Measurements from ENCODE around the gene CDK14. TPM values are rescaled to one million over a fixed set of nuclear protein-coding genes. Genes with fewer than 3 reads are reported as not detected.
A peak's percentile ranks its signal among the peaks of the same experiment; 100 is the strongest.

The CDK14 gene
- total and polyA plus RNA-seq, 2 of the 8 experiments (the other 6 are each of a cell fraction or from before 2014, with no cell fraction given) = 5.5 to 47.3 TPM

GRCh38 chr7:90642978-90643377 lies 46.9 kb downstream of the CDK14 start:
- H3K4me1 ChIP-seq (replicated peaks in 1 of 4; ENCODE audit: control insufficient read depth in 3 of 4, insufficient read depth in 4 of 4, low read length in 3 of 4) = peaks cover 0 to 3% (median 1%) of the 10 kb centered on the region in 4 experiments; a peak in 4 of 7 replicates
- no peaks in the 10 kb centered on the region for H4K20me1 ChIP-seq (replicated peaks in 1 of 2; ENCODE audit: control insufficient read depth in 1 of 2, insufficient read depth in 2 of 2, low read length in 2 of 2)
- no peak overlapping the region for H2BK20ac ChIP-seq (ENCODE audit: low read length)
- H3K23ac ChIP-seq (ENCODE audit: insufficient read length) = no peak overlapping the region
- no peak overlapping the region for H3K9ac ChIP-seq (replicated peaks in 1 of 4; ENCODE audit: extremely low read depth in 1 of 4, low read depth in 3 of 4, low read length in 3 of 4)
- no peak overlapping the region for H3K4me3 ChIP-seq (ENCODE audit: extremely low read depth in 1 of 4, insufficient read depth in 2 of 4, low read depth in 3 of 4, low read length in 4 of 4)
- no peak overlapping the region for H3K4ac ChIP-seq (replicated peaks; ENCODE audit: insufficient read length, low read depth, low read length)
- no peak overlapping the region for H4K91ac ChIP-seq (replicated peaks; ENCODE audit: insufficient read length, low read length)
- DNase-seq (ENCODE audit: low read depth in 1 of 2, low spot score in 2 of 2) (peak in 1 of 2 experiments; percentile 33), FAIRE-seq (peak; percentile 73)
- no peak overlapping the region for H3K18ac ChIP-seq (ENCODE audit: extremely low read depth, low read length)
- H2BK5ac ChIP-seq (ENCODE audit: low read depth, low read length) = no peak overlapping the region
- H3K79me1 ChIP-seq (ENCODE audit: low read depth, low read length) = no peaks in the 10 kb centered on the region
- no peak overlapping the region for H2BK120ac ChIP-seq (replicated peaks; ENCODE audit: low read depth, low read length)
- H3K9me3 ChIP-seq (ENCODE audit: insufficient read depth in 2 of 2, low read depth in 1 of 2, low read length in 1 of 2) = peaks cover 0 to 4% of the 10 kb centered on the region in 2 experiments; a peak in 1 of 4 replicates
- no peak overlapping the region for H4K8ac ChIP-seq (ENCODE audit: extremely low read depth, insufficient read depth, low read length)
- H3K36me3 ChIP-seq (ENCODE audit: control insufficient read depth in 2 of 4, insufficient read depth in 4 of 4, low read length in 3 of 4) = no peaks in the 10 kb centered on the region; a peak in 2 of 8 replicates
- no peaks in the 10 kb centered on the region for H3K23me2 ChIP-seq (ENCODE audit: low read depth, low read length)
- H3K27ac ChIP-seq (ENCODE audit: low read depth, low read length) = no peak overlapping the region
- peaks cover 0 to 5% of the 10 kb centered on the region in 2 experiments; a peak in 1 of 4 replicates for H3K79me2 ChIP-seq (ENCODE audit: control insufficient read depth in 1 of 2, insufficient read depth in 2 of 2, low read length in 2 of 2)
- 92% methylated on average over 4 of the region's 4 CpGs; no CpG with 5 or more reads in 1 of the 2 experiments for WGBS, 2 experiments (ENCODE audit: extremely low coverage in 1 of 2, insufficient coverage in 1 of 2, insufficient read length in 1 of 2, insufficient replicate concordance in 2 of 2, low coverage in 1 of 2, low lambda C conversion rate in 2 of 2, missing lambda C conversion rate in 1 of 2)
- TF ChIP-seq GABPA (IDR thresholded peaks at IDR 0.05; ENCODE audit: borderline replicate concordance, insufficient read depth, low read length) (no peak), TEAD4 (IDR thresholded peaks at IDR 0.05; ENCODE audit: low read depth, low read length) (peak; percentile 61; the same call in 1 of the 2 replicates)
- H4K5ac ChIP-seq (ENCODE audit: insufficient read length, low read depth, low read length) = no peak overlapping the region
- ChIA-PET POLR2A (ENCODE audit: partially characterized antibody) (no interaction called here), CTCF (ENCODE audit: partially characterized antibody) (no interaction called here)
- peak overlapping the region; percentile 15 to 25; a peak in 2 of 4 replicates for H3K4me2 ChIP-seq (ENCODE audit: insufficient read depth in 1 of 2, low read depth in 2 of 2, low read length in 2 of 2)
- H3K27me3 ChIP-seq (replicated peaks in 1 of 4; ENCODE audit: control insufficient read depth in 3 of 4, extremely low read depth in 1 of 4, insufficient read depth in 3 of 4, low read length in 3 of 4) = no peaks in the 10 kb centered on the region
- no peak overlapping the region; the same call in 1 of the 2 replicates for H2AK5ac ChIP-seq (ENCODE audit: low read depth, low read length)
- H2BK15ac ChIP-seq (ENCODE audit: low read length) = no peak overlapping the region
- H2BK12ac ChIP-seq (ENCODE audit: low read depth, low read length) = no peak overlapping the region
- H2AFZ ChIP-seq (ENCODE audit: low read length) = no peak overlapping the region
- no peak overlapping the region for H3K56ac ChIP-seq (replicated peaks; ENCODE audit: insufficient read length, low read depth, low read length)
- H3K14ac ChIP-seq (ENCODE audit: insufficient read length) = no peak overlapping the region
